ENCODE measurements around the gene CLNK. TPM values are rescaled to one million over a fixed set of nuclear protein-coding genes. Genes with fewer than 3 reads are reported as not detected.

Gene CLNK
- total RNA-seq, 5 donors from 2014 or later (not counting 1 experiment from before 2014, with no cell fraction given) = 0.07 to 0.39 (median 0.20) TPM

DNA sequence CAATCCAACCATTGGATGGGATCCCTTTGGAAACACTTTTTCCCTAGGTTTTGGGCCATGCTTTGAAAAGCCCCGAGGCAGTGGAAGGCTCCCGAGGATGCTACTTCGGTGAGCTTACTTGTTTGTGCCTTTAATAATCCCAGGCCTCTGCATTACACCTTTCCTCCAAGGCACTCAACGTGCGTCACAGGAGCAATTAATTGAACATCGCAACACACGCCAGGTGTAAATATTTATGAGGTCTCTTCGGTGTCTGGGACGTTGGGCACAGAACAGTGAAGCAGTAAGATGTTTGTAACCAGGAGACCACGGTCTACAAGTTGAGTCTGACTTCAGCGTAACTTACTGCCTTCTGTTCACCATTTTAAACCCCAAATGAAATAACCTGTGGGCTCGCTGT, 97.3 kb downstream of the CLNK start:
- H3K4me1 ChIP-seq (ENCODE audit: control insufficient read depth in 1 of 2, extremely low read depth in 1 of 2, insufficient read depth in 2 of 2, low read length in 2 of 2) = peaks cover 19 to 30% of the 10 kb centered on the region in 2 experiments
- peak overlapping the region in 1 of 3 donors; percentile 64 for H3K4me3 Mint-ChIP-seq
- WGBS (ENCODE audit: insufficient coverage) = 94% methylated on average over 3 of the region's 12 CpGs
- no peak for ATAC-seq (replicated peaks in 1 of 4)
- ChIA-PET CTCF (no interaction called here), POLR2A (no interaction called here)
- H3K4me1 Mint-ChIP-seq = peaks cover 41 to 45% (median 44%) of the 10 kb centered on the region in 3 donors
- H3K4me3 ChIP-seq (ENCODE audit: control insufficient read depth in 1 of 2, extremely low read depth in 1 of 2, low read length in 1 of 2) = no peak overlapping the region
- no peaks in the 10 kb centered on the region for H3K27me3 ChIP-seq (replicated peaks in 1 of 2; ENCODE audit: control insufficient read depth in 2 of 2, extremely low read depth in 1 of 2, insufficient read depth in 2 of 2, low read length in 1 of 2)
- H3K9me3 ChIP-seq = no peaks in the 10 kb centered on the region
- peak overlapping the region in 1 of 2 donors; percentile 34 for H3K27ac Mint-ChIP-seq
- no peak for DNase-seq
- H3K27me3 Mint-ChIP-seq = peaks cover 0 to 3% of the 10 kb centered on the region in 2 donors
- H3K36me3 Mint-ChIP-seq = no peaks in the 10 kb centered on the region
- H3K27ac ChIP-seq (ENCODE audit: low read length) = no peak overlapping the region
- no peaks in the 10 kb centered on the region for H3K36me3 ChIP-seq (ENCODE audit: control insufficient read depth in 2 of 2, extremely low read depth in 1 of 2, insufficient read depth in 1 of 2, low read length in 1 of 2)
- H3K9me3 Mint-ChIP-seq = no peaks in the 10 kb centered on the region

DNA sequence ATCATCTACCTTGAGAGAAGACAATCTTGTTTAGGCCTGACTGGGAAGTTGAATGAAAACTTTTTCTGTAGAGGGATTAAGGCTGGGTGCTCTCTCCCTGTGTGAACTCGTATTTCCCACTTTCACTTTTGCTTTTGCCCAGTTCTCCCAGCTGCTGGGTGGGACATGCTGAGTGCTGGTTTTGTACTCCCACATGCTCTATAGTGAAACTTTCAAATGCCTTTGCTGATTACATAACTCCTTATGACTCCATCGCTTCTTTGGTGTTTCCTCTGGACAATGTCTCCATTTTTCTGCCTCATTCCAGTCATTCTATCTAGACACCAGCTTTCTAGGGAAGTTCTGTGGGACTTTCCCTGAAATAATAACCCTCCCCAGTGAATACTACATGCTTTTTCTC, 100.5 kb downstream of the CLNK start:
- Histone ChIP-seq H3K27ac (ENCODE audit: low read length) (no peak overlapping the region), H3K4me3 (ENCODE audit: control insufficient read depth in 1 of 2, extremely low read depth in 1 of 2, low read length in 1 of 2) (no peak overlapping the region), H3K36me3 (ENCODE audit: control insufficient read depth in 2 of 2, extremely low read depth in 1 of 2, insufficient read depth in 1 of 2, low read length in 1 of 2) (no peaks in the 10 kb centered on the region), H3K4me1 (ENCODE audit: control insufficient read depth in 1 of 2, extremely low read depth in 1 of 2, insufficient read depth in 2 of 2, low read length in 2 of 2) (peaks cover 8 to 16% of the 10 kb centered on the region in 2 experiments), H3K9me3 (no peaks in the 10 kb centered on the region), H3K27me3 (replicated peaks in 1 of 2; ENCODE audit: control insufficient read depth in 2 of 2, extremely low read depth in 1 of 2, insufficient read depth in 2 of 2, low read length in 1 of 2) (no peaks in the 10 kb centered on the region)
- H3K36me3 Mint-ChIP-seq = no peaks in the 10 kb centered on the region
- ChIA-PET CTCF (interaction anchor here in 1 of 2 donors (1.5 kb wide), 1 partner anchor 32 kb away, joined by 4 read pairs; no protein-coding TSS in a partner anchor), POLR2A (no interaction called here)
- peaks cover 0 to 1% of the 10 kb centered on the region in 2 donors for H3K27me3 Mint-ChIP-seq
- peak overlapping the region in 1 of 2 donors; percentile 29 for H3K27ac Mint-ChIP-seq
- H3K4me1 Mint-ChIP-seq = peaks cover 22 to 27% (median 23%) of the 10 kb centered on the region in 3 donors
- H3K9me3 Mint-ChIP-seq = no peaks in the 10 kb centered on the region
- WGBS (ENCODE audit: insufficient coverage) = 50% methylated on average over 1 of the region's 2 CpGs
- DNase-seq (no peak), ATAC-seq (replicated peaks in 1 of 4) (no peak)
- no peak overlapping the region for H3K4me3 Mint-ChIP-seq

DNA sequence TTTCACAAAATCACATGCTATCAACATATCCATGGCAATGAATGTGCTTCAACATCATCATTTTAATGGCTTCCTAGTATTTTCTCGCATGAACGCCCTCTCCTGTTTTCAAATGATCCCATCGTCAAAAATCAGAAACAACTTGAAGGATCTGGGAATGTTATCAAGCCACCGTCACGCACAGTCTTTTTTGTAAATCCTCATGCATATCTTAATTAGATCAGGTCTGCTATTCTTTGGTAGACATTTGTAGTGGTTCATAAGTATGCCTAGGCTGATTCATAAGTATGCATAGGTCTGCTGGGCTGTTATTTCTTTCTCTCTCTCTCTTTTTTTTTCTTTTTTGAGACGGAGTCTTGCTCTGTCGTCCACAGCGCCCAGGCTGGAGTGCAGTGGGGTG, 101.6 kb downstream of the CLNK start:
- ChIA-PET POLR2A (no interaction called here), CTCF (no interaction called here)
- Histone ChIP-seq H3K4me1 (ENCODE audit: control insufficient read depth in 1 of 2, extremely low read depth in 1 of 2, insufficient read depth in 2 of 2, low read length in 2 of 2) (peaks cover 4 to 10% of the 10 kb centered on the region in 2 experiments), H3K36me3 (ENCODE audit: control insufficient read depth in 2 of 2, extremely low read depth in 1 of 2, insufficient read depth in 1 of 2, low read length in 1 of 2) (no peaks in the 10 kb centered on the region), H3K27me3 (replicated peaks in 1 of 2; ENCODE audit: control insufficient read depth in 2 of 2, extremely low read depth in 1 of 2, insufficient read depth in 2 of 2, low read length in 1 of 2) (no peaks in the 10 kb centered on the region), H3K9me3 (no peaks in the 10 kb centered on the region), H3K27ac (ENCODE audit: low read length) (no peak overlapping the region), H3K4me3 (ENCODE audit: control insufficient read depth in 1 of 2, extremely low read depth in 1 of 2, low read length in 1 of 2) (no peak overlapping the region)
- DNase-seq (no peak), ATAC-seq (replicated peaks in 1 of 4) (no peak)
- no peak overlapping the region for H3K27ac Mint-ChIP-seq
- H3K36me3 Mint-ChIP-seq = no peaks in the 10 kb centered on the region
- H3K9me3 Mint-ChIP-seq = no peaks in the 10 kb centered on the region
- H3K4me1 Mint-ChIP-seq = peaks cover 14 to 18% (median 17%) of the 10 kb centered on the region in 3 donors
- peaks cover 0 to 1% of the 10 kb centered on the region in 2 donors for H3K27me3 Mint-ChIP-seq
- whole genome bisulfite sequencing (ENCODE audit: insufficient coverage) = 100% methylated on average over 3 of the region's 8 CpGs
- H3K4me3 Mint-ChIP-seq = no peak overlapping the region

DNA sequence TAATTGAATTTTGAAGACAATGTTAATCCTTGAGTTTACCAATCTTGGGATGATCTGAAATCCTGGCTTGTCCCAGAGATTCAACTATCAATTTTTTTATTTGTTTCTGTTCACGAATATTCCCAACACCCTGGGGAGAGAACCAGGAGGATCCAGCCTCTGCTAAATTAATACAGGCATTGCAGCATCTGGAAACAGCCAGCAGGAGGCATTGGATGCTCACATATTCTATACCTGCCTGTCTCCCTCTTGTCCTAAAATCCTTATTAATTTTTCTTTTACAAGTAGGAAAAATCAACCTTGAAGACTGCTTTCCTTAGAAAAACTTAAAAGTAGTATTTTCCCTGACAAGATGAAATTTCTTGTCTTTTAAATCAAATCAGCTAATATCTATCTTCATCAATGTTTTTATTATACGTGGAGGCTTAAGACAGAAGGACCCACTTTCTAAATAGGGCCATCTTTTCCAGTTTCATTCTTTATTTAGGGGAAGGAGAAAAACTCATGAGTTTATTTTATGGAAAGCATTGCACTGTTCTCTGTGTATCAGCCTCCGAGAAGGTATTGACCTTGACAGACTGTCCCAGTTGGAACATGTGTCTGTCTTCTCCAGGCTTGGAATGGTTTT, 102.4 kb downstream of the CLNK start:
- H3K36me3 ChIP-seq (ENCODE audit: control insufficient read depth in 2 of 2, extremely low read depth in 1 of 2, insufficient read depth in 1 of 2, low read length in 1 of 2) = no peaks in the 10 kb centered on the region
- no peak for ATAC-seq (replicated peaks in 1 of 4)
- DNase-seq = peak in 9 of 35 experiments; percentile 1 to 52 (median 5)
- POLR2A ChIA-PET = interaction anchor here in 1 of 2 donors (0.6 kb wide), 1 partner anchor 158 kb away, joined by 5 read pairs; no protein-coding TSS in a partner anchor
- H3K9me3 ChIP-seq = no peaks in the 10 kb centered on the region
- Mint-ChIP-seq H3K27ac (no peak overlapping the region), H3K36me3 (no peaks in the 10 kb centered on the region), H3K4me3 (no peak overlapping the region), H3K4me1 (peaks cover 13% of the 10 kb centered on the region in 3 donors), H3K27me3 (peaks cover 0 to 1% of the 10 kb centered on the region in 2 donors), H3K9me3 (no peaks in the 10 kb centered on the region)
- 22% methylated on average over 1 of the region's 3 CpGs for WGBS (ENCODE audit: insufficient coverage)
- no peaks in the 10 kb centered on the region for H3K27me3 ChIP-seq (replicated peaks in 1 of 2; ENCODE audit: control insufficient read depth in 2 of 2, extremely low read depth in 1 of 2, insufficient read depth in 2 of 2, low read length in 1 of 2)
- no peak overlapping the region for H3K4me3 ChIP-seq (ENCODE audit: control insufficient read depth in 1 of 2, extremely low read depth in 1 of 2, low read length in 1 of 2)
- no peak overlapping the region for H3K27ac ChIP-seq (ENCODE audit: low read length)
- CTCF ChIA-PET = no interaction called here
- H3K4me1 ChIP-seq (ENCODE audit: control insufficient read depth in 1 of 2, extremely low read depth in 1 of 2, insufficient read depth in 2 of 2, low read length in 2 of 2) = peaks cover 0 to 3% of the 10 kb centered on the region in 2 experiments

DNA sequence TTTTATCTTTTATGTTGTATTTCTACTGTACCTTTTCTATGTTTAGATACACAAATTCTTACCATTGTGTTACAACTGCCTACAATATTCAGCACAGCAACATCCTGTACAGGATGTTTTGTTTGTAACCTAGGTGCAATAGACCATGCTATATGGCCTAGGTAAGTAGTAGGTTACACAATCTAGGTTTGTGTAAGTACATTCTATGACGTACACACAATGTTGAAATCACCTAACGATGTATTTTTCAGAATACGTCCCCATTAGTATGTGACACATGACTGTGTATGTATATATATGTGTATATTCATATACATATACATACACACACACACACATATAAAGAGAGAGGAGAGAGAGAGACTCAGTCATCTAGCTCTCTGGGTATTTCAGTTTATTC, 103.5 kb downstream of the CLNK start:
- H3K27me3 ChIP-seq (replicated peaks in 1 of 2; ENCODE audit: control insufficient read depth in 2 of 2, extremely low read depth in 1 of 2, insufficient read depth in 2 of 2, low read length in 1 of 2) = no peaks in the 10 kb centered on the region
- no peaks in the 10 kb centered on the region for H3K36me3 Mint-ChIP-seq
- H3K27ac ChIP-seq (ENCODE audit: low read length) = no peak overlapping the region
- H3K4me1 Mint-ChIP-seq = peaks cover 13 to 17% (median 15%) of the 10 kb centered on the region in 3 donors
- H3K36me3 ChIP-seq (ENCODE audit: control insufficient read depth in 2 of 2, extremely low read depth in 1 of 2, insufficient read depth in 1 of 2, low read length in 1 of 2) = no peaks in the 10 kb centered on the region
- no peak overlapping the region for H3K4me3 Mint-ChIP-seq
- ChIA-PET POLR2A (no interaction called here), CTCF (interaction anchor here in 1 of 2 donors (0.6 kb wide), 1 partner anchor 849 kb away, joined by 3 read pairs; no protein-coding TSS in a partner anchor)
- no CpG with 5 or more reads among the region's 3 CpGs for WGBS (ENCODE audit: insufficient coverage)
- H3K4me1 ChIP-seq (ENCODE audit: control insufficient read depth in 1 of 2, extremely low read depth in 1 of 2, insufficient read depth in 2 of 2, low read length in 2 of 2) = no peaks in the 10 kb centered on the region
- H3K27ac Mint-ChIP-seq = no peak overlapping the region
- H3K27me3 Mint-ChIP-seq = peaks cover 1 to 2% of the 10 kb centered on the region in 2 donors
- H3K9me3 Mint-ChIP-seq = no peaks in the 10 kb centered on the region
- DNase-seq (no peak), ATAC-seq (replicated peaks in 1 of 4) (no peak)
- no peak overlapping the region for H3K4me3 ChIP-seq (ENCODE audit: control insufficient read depth in 1 of 2, extremely low read depth in 1 of 2, low read length in 1 of 2)
- H3K9me3 ChIP-seq = no peaks in the 10 kb centered on the region

DNA sequence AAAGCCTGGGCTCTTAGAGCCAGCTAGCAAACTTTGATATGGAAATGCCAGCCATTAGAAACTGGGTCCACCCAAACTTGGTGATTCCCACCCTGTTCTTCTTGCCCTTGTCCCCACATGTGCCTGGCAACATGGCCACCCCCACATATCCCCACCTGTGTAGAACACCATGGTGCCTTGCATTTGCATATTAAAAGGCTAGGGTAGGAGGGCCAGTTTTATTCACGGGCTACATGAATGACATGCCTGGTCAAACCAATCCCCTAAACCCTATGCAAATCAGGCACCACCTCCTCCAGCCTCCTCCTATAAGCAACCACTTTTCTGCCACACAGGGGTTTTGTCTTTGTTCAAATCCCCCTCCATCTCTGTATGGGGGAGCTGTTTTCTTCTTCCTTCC, 104.9 kb downstream of the CLNK start:
- H3K4me1 Mint-ChIP-seq = peaks cover 13 to 15% (median 15%) of the 10 kb centered on the region in 3 donors
- H3K27ac Mint-ChIP-seq = no peak overlapping the region
- no peak overlapping the region for H3K4me3 Mint-ChIP-seq
- no peak overlapping the region for H3K4me3 ChIP-seq (ENCODE audit: control insufficient read depth in 1 of 2, extremely low read depth in 1 of 2, low read length in 1 of 2)
- H3K27me3 ChIP-seq (replicated peaks in 1 of 2; ENCODE audit: control insufficient read depth in 2 of 2, extremely low read depth in 1 of 2, insufficient read depth in 2 of 2, low read length in 1 of 2) = no peaks in the 10 kb centered on the region
- WGBS (ENCODE audit: insufficient coverage) = no CpG with 5 or more reads among the region's 1 CpG
- ChIA-PET CTCF (interaction anchor here in 1 of 2 donors (0.6 kb wide), 1 partner anchor 25 kb away, joined by 4 read pairs; no protein-coding TSS in a partner anchor), POLR2A (no interaction called here)
- ATAC-seq (replicated peaks in 1 of 4) (no peak), DNase-seq (no peak)
- H3K36me3 Mint-ChIP-seq = no peaks in the 10 kb centered on the region
- H3K9me3 ChIP-seq = no peaks in the 10 kb centered on the region
- H3K4me1 ChIP-seq (ENCODE audit: control insufficient read depth in 1 of 2, extremely low read depth in 1 of 2, insufficient read depth in 2 of 2, low read length in 2 of 2) = no peaks in the 10 kb centered on the region
- no peaks in the 10 kb centered on the region for H3K36me3 ChIP-seq (ENCODE audit: control insufficient read depth in 2 of 2, extremely low read depth in 1 of 2, insufficient read depth in 1 of 2, low read length in 1 of 2)
- H3K27me3 Mint-ChIP-seq = peaks cover 4 to 7% of the 10 kb centered on the region in 2 donors
- no peaks in the 10 kb centered on the region for H3K9me3 Mint-ChIP-seq
- no peak overlapping the region for H3K27ac ChIP-seq (ENCODE audit: low read length)
